Vagina (tissue), 2 donors: Measurements from ENCODE around the gene MYO7A. TPM values are rescaled to one million over a fixed set of nuclear protein-coding genes. Genes with fewer than 3 reads are reported as not detected.

Experiments used
- DNase-seq, 2 donors: peaks; one replicate each; pipeline ENCODE4 v3.0.0-alpha.2; 2017; ENCODE audit errors: extremely low spot score in 2 of 2
- H3K27ac ChIP-seq: fragments of 200-600 bp; sonication (generic); one replicate; pipeline ENCODE4 v1.5.1; 2019
- H3K27me3 ChIP-seq: fragments of 200-600 bp; sonication (generic); one replicate; pipeline ENCODE4 v1.5.1; 2019
- H3K36me3 ChIP-seq, 2 donors: fragments of 200-600 bp; sonication (generic); one replicate each; pipeline ENCODE4 v1.5.1; 2017 to 2019
- H3K4me1 ChIP-seq: fragments of 200-600 bp; sonication (generic); one replicate; pipeline ENCODE4 v1.5.1; 2019
- H3K4me3 ChIP-seq, 2 donors: fragments of 200-600 bp; sonication (generic); 1 replicate in 1 of 2; 2 replicates in 1 of 2; pipeline ENCODE4 v1.5.1; 2016 to 2019
- H3K9me3 ChIP-seq: fragments of 200-600 bp; sonication (generic); one replicate; pipeline ENCODE4 v1.5.1; 2019
- CTCF ChIP-seq, 3 experiments: fragments of 450-650 bp in 2 of 3; fragments of 200-600 bp in 1 of 3; sonication (generic) in 1 of 3; IDR thresholded peaks; one replicate each; pipeline ENCODE4 v1.5.1; 2017 to 2019; ENCODE audit warnings: antibody characterized with exemption in 3 of 3, mild to moderate bottlenecking in 2 of 3, moderate library complexity in 2 of 3
- POLR2A ChIP-seq, 2 donors: fragments of 450-650 bp; IDR thresholded peaks; one replicate each; pipeline ENCODE4 v1.6.1; 2017; ENCODE audit warnings: antibody characterized with exemption in 2 of 2, mild to moderate bottlenecking in 2 of 2, moderate library complexity in 2 of 2
- POLR2AphosphoS5 ChIP-seq, 2 donors: sonication (generic); formaldehyde crosslinking; IDR thresholded peaks; one replicate each; pipeline ENCODE4 v1.9.0; 2017; ENCODE audit warnings: antibody characterized with exemption in 2 of 2, mild to moderate bottlenecking in 2 of 2, low read depth in 1 of 2; ENCODE audit not compliant: insufficient read depth in 1 of 2
- intact Hi-C: fragments of 100-400 bp; cut with DNase I; formaldehyde crosslinking; loops from one replicate; pipeline ENCODE4 v1.15.1; 2023
- total RNA-seq: library from RNA; depleted of rRNA; stranded (reverse); fragments of >200 nt; gene quantifications from one replicate; pipeline ENCODE4 v1.2.3, GENCODE V29; 2016

MYO7A gene
- total RNA-seq, 1 donor from 2014 or later = 9.1 TPM

- H3K27me3 ChIP-seq = no peaks in the 10 kb centered on the region
- intact Hi-C loops = no loop called here
- no peaks in the 10 kb centered on the region for H3K4me1 ChIP-seq
- no peak for DNase-seq
- peaks cover 0 to 4% of the 10 kb centered on the region in 2 donors for H3K36me3 ChIP-seq
- TF ChIP-seq POLR2A (IDR thresholded peaks at IDR 0.05) (no peak), POLR2AphosphoS5 (IDR thresholded peaks at IDR 0.05; ENCODE audit: insufficient read depth in 1 of 2, low read depth in 1 of 2) (no peak), CTCF (IDR thresholded peaks at IDR 0.05) (no peak)
- no peak overlapping the region for H3K27ac ChIP-seq
- no peaks in the 10 kb centered on the region for H3K9me3 ChIP-seq
- H3K4me3 ChIP-seq = no peak overlapping the region
Measured at GRCh38 chr11:77118086-77118485, 10.0 kb upstream of the MYO7A start.

- Histone ChIP-seq H3K4me3 (no peak overlapping the region), H3K36me3 (peaks cover 0 to 4% of the 10 kb centered on the region in 2 donors), H3K9me3 (no peaks in the 10 kb centered on the region), H3K27ac (no peak overlapping the region), H3K27me3 (no peaks in the 10 kb centered on the region), H3K4me1 (no peaks in the 10 kb centered on the region)
- no peak for DNase-seq
- intact Hi-C loops = no loop called here
- TF ChIP-seq POLR2AphosphoS5 (IDR thresholded peaks at IDR 0.05; ENCODE audit: insufficient read depth in 1 of 2, low read depth in 1 of 2) = no peak
- no peak for TF ChIP-seq POLR2A (IDR thresholded peaks at IDR 0.05)
- no peak for TF ChIP-seq CTCF (IDR thresholded peaks at IDR 0.05)
Measured at GRCh38 chr11:77118971-77119370, 9.1 kb upstream of the MYO7A start.

- H3K9me3 ChIP-seq = no peaks in the 10 kb centered on the region
- H3K4me1 ChIP-seq = no peaks in the 10 kb centered on the region
- intact Hi-C loops = no loop called here
- no peak overlapping the region for H3K4me3 ChIP-seq
- no peaks in the 10 kb centered on the region for H3K27me3 ChIP-seq
- H3K27ac ChIP-seq = no peak overlapping the region
- DNase-seq = no peak
- TF ChIP-seq POLR2AphosphoS5 (IDR thresholded peaks at IDR 0.05; ENCODE audit: insufficient read depth in 1 of 2, low read depth in 1 of 2) (no peak), POLR2A (IDR thresholded peaks at IDR 0.05) (no peak), CTCF (IDR thresholded peaks at IDR 0.05) (no peak)
- H3K36me3 ChIP-seq = peaks cover 0 to 4% of the 10 kb centered on the region in 2 donors
Measured at GRCh38 chr11:77119531-77119936, 8.5 kb upstream of the MYO7A start.

- intact Hi-C loops = loop anchor here (10.0 kb wide), 1 partner anchor 434 kb away; no protein-coding TSS in a partner anchor
- H3K27ac ChIP-seq = no peak overlapping the region
Measured at GRCh38 chr11:77120571-77120970, 7.5 kb upstream of the MYO7A start.

More at GRCh38 chr11:77120571-77120970, 7.5 kb upstream of the MYO7A start:
- Histone ChIP-seq H3K4me3 (no peak overlapping the region), H3K27me3 (no peaks in the 10 kb centered on the region), H3K4me1 (no peaks in the 10 kb centered on the region), H3K9me3 (no peaks in the 10 kb centered on the region), H3K36me3 (peaks cover 0 to 4% of the 10 kb centered on the region in 2 donors)
- no peak for TF ChIP-seq POLR2AphosphoS5 (IDR thresholded peaks at IDR 0.05; ENCODE audit: insufficient read depth in 1 of 2, low read depth in 1 of 2)
- no peak for TF ChIP-seq CTCF (IDR thresholded peaks at IDR 0.05)
- no peak for TF ChIP-seq POLR2A (IDR thresholded peaks at IDR 0.05)
- DNase-seq = no peak
